GM12878 (cell line): ENCODE measurements around the gene P4HTM. TPM values are rescaled to one million over a fixed set of nuclear protein-coding genes. Genes with fewer than 3 reads are reported as not detected.
A peak's percentile ranks its signal among the peaks of the same experiment; 100 is the strongest.

Experiments used
- ATAC-seq: fragments of 200-7000 bp; cut with Tn5 transposase; 3 replicates; pipeline ENCODE4 v1.9.1; 2020; ENCODE audit warnings: mild to moderate bottlenecking, moderate library complexity
- BruUV-seq: library from RNA; stranded (reverse); fragments of 400-500 nt; replicated peaks from 2 replicates; lab custom pipeline; 2021; lab: Mats Ljungman, UMichigan
- CTCF ChIA-PET: fragments of 300-600 bp; sonication (Branson Sonifier 250); formaldehyde crosslinking; extraction: SDS; loops from one replicate; lab custom pipeline; 2021; ENCODE audit warnings: inconsistent platforms; lab: Yijun Ruan, JAX
- POLR2A ChIA-PET: fragments of 350-600 bp; formaldehyde crosslinking; extraction: SDS; loops from one replicate; lab custom pipeline; 2021; ENCODE audit warnings: inconsistent platforms; lab: Charles Lee
- RAD21 ChIA-PET: fragments of 300-600 bp; sonication (Branson Sonifier 250); formaldehyde crosslinking; loops from one replicate; lab custom pipeline; 2023; ENCODE audit warnings: antibody characterized with exemption; ENCODE audit not compliant: unreplicated experiment; lab: Charles Lee
- SMC1A ChIA-PET: fragments of 300-600 bp; sonication (Branson Sonifier 250); formaldehyde crosslinking; loops from one replicate; lab custom pipeline; 2023; ENCODE audit not compliant: unreplicated experiment, uncharacterized antibody; lab: Charles Lee
- DNase-seq: peaks from one replicate; pipeline ENCODE4 v3.0.0-alpha.2; 2011; ENCODE audit warnings: low read depth, low spot score
- FAIRE-seq: peaks from 3 replicates; lab custom pipeline; 2011; peaks lifted over from hg19 to GRCh38; lab: Jason Lieb, UNC
- H2AFZ ChIP-seq: 2 replicates; pipeline ENCODE4 v1.6.0; 2011; ENCODE audit warnings: low read depth, low read length, control low read depth; ENCODE audit not compliant: control insufficient read depth
- H3K27ac ChIP-seq: 2 replicates; pipeline ENCODE4 v1.5.1; 2011; ENCODE audit warnings: control low read depth; ENCODE audit not compliant: control insufficient read depth, insufficient read depth
- H3K27me3 ChIP-seq, 2 experiments: replicated peaks in 1 of 2; 2 replicates each; pipeline versions ENCODE4 v1.6.0 to v1.6.1; 2011; ENCODE audit warnings: low read length in 1 of 2; ENCODE audit not compliant: control insufficient read depth in 2 of 2, insufficient read depth in 2 of 2
- H3K36me3 ChIP-seq, 2 experiments: 2 replicates each; pipeline ENCODE4 v1.5.1; 2011; ENCODE audit warnings: low read length in 1 of 2; ENCODE audit not compliant: control insufficient read depth in 2 of 2, insufficient read depth in 2 of 2
- H3K4me1 ChIP-seq: 2 replicates; pipeline ENCODE4 v1.6.1; 2011; ENCODE audit warnings: mild to moderate bottlenecking, low read length, moderate library complexity, mixed read lengths; ENCODE audit not compliant: control insufficient read depth, insufficient read depth
- H3K4me2 ChIP-seq: 2 replicates; pipeline ENCODE4 v1.6.0; 2011; ENCODE audit warnings: control low read depth; ENCODE audit not compliant: control insufficient read depth, insufficient read depth
- H3K4me3 ChIP-seq: fragments of 200-600 bp; sonication (generic); 2 replicates; pipeline ENCODE4 v1.5.1; 2016
- H3K79me2 ChIP-seq: 2 replicates; pipeline ENCODE4 v1.6.0; 2011; ENCODE audit warnings: low read length; ENCODE audit not compliant: control insufficient read depth, insufficient read depth
- H3K9ac ChIP-seq: 2 replicates; pipeline ENCODE4 v1.8.0; 2011; ENCODE audit warnings: low read length, control low read depth, mixed read lengths; ENCODE audit not compliant: control insufficient read depth, insufficient read depth
- H3K9me3 ChIP-seq: replicated peaks from 3 replicates; pipeline ENCODE4 v1.5.1; 2011; ENCODE audit warnings: mild to moderate bottlenecking, low read length; ENCODE audit not compliant: control insufficient read depth, insufficient read depth
- H4K20me1 ChIP-seq: 2 replicates; pipeline ENCODE4 v1.6.0; 2011; ENCODE audit not compliant: control insufficient read depth, insufficient read depth
- BHLHE40 ChIP-seq, 2 experiments: fragments of 450-650 bp in 1 of 2; IDR thresholded peaks; 2 replicates each; pipeline ENCODE4 v1.6.1; 2011 to 2017; ENCODE audit warnings: low read depth in 2 of 2, borderline replicate concordance in 1 of 2, improper control_type of control experiment in 1 of 2, low read length in 1 of 2, mild to moderate bottlenecking in 1 of 2
- MEF2B ChIP-seq: fragments of 450-650 bp; IDR thresholded peaks from 2 replicates; pipeline ENCODE4 v1.6.1; 2018; ENCODE audit warnings: mild to moderate bottlenecking, moderate library complexity; ENCODE audit not compliant: partially characterized antibody, poor library complexity, severe bottlenecking
- MTA2 ChIP-seq: fragments of 450-650 bp; IDR thresholded peaks from 2 replicates; pipeline ENCODE4 v1.6.1; 2016; ENCODE audit warnings: low read depth, mild to moderate bottlenecking, moderate library complexity
- RBBP5 ChIP-seq: fragments of 200-600 bp; sonication (generic); conservative IDR thresholded peaks from 2 replicates; pipeline ENCODE4 v1.6.1; 2016
- RELB ChIP-seq: fragments of 450-650 bp; IDR thresholded peaks from 2 replicates; pipeline ENCODE4 v1.6.1; 2017; ENCODE audit warnings: low read depth, mild to moderate bottlenecking, moderate library complexity
- RUNX3 ChIP-seq: IDR thresholded peaks from 2 replicates; pipeline ENCODE4 v1.6.1; 2012; ENCODE audit warnings: low read length, inconsistent platforms
- SMAD1 ChIP-seq: fragments of 450-650 bp; IDR thresholded peaks from 2 replicates; pipeline ENCODE4 v1.6.1; 2018; ENCODE audit warnings: mild to moderate bottlenecking, low read depth; ENCODE audit not compliant: partially characterized antibody
- WGBS: methylation state at CpG from one replicate; pipeline ENCODE4 v1.1.6; 2016; ENCODE audit warnings: low lambda C conversion rate; ENCODE audit not compliant: insufficient replicate concordance, insufficient coverage; ENCODE audit errors: missing lambda C conversion rate; 5-methylcytosine and 5-hydroxymethylcytosine counted together
- in situ Hi-C: fragments of 300-500 bp; cut with MboI; formaldehyde crosslinking; loops from 9 replicates; pipeline ENCODE4 v1.14.3; 2018; ENCODE audit warnings: mixed read lengths
- intact Hi-C: fragments of 100-400 bp; cut with micrococcal nuclease; formaldehyde crosslinking; loops from one replicate; pipeline ENCODE4 v1.14.2; 2022; ENCODE audit not compliant: unreplicated experiment
- polyA plus RNA-seq, 11 experiments: library from polyadenylated mRNA; depleted of rRNA in 4 of 11; unstranded in 6 of 11; stranded (reverse) in 5 of 11; fragments of >200 nt; fragmentation: Nextera tagmentation in 4 of 11; fragmentation: Illumina TruSeq in 1 of 11; extraction: Ambion mirVana in 4 of 11; extraction: Trizol in 1 of 11; gene quantifications; 1 replicate in 1 of 11; 2 replicates in 10 of 11; pipeline versions ENCODE4 v1.2.1 to v1.2.3, GENCODE V29; 2011 to 2016; ENCODE audit warnings: inconsistent platforms in 2 of 11, missing spikeins in 2 of 11, low read depth in 1 of 11
- total RNA-seq, 4 experiments: library from RNA; depleted of rRNA in 3 of 4; stranded (reverse); fragments of >200 nt in 3 of 4; fragmentation: Illumina TruSeq in 1 of 4; extraction: Trizol in 1 of 4; gene quantifications; 2 replicates each; pipeline versions ENCODE4 v1.2.1 to v1.2.3, GENCODE V29; 2013 to 2021

The P4HTM gene
- total and polyA plus RNA-seq, 10 of the 15 experiments (the other 5 are each of a cell fraction or from before 2014, with no cell fraction given): 0.76 to 28.8 (median 22.9) TPM

GRCh38 chr3:48985831-48986376, 4.1 kb upstream of the P4HTM start:
- in situ Hi-C loops (no loop called here), intact Hi-C loops (loop anchor here (2.0 to 5.0 kb wide), 2 partner anchors 106 to 173 kb away; partner anchors contain the start of gene QRICH1)
- ChIA-PET POLR2A (interaction anchor here (0.6 kb wide), 1 partner anchor 30 kb away, joined by 3 read pairs; no protein-coding TSS in a partner anchor), RAD21 (no interaction called here), CTCF (interaction anchor here (0.9 to 1.7 kb wide), 5 partner anchors 11 to 249 kb away, joined by 3 to 6 read pairs (median 3); no protein-coding TSS in a partner anchor), SMC1A (interaction anchor here (0.6 to 0.7 kb wide), 2 partner anchors 219 to 266 kb away, joined by 3 read pairs; no protein-coding TSS in a partner anchor)
- DNase-seq: no peak
- no peaks in the 10 kb centered on the region for H3K27me3 ChIP-seq
- FAIRE-seq: no peak
- no peak overlapping the region for H2AFZ ChIP-seq
- H4K20me1 ChIP-seq: no peaks in the 10 kb centered on the region
- H3K27ac ChIP-seq: no peak overlapping the region
- H3K4me3 ChIP-seq: no peak overlapping the region
- no peak for ATAC-seq
- 93% methylated on average over 7 of the region's 7 CpGs for WGBS
- no peak overlapping the region for H3K4me2 ChIP-seq
- peaks cover 20% of the 10 kb centered on the region for H3K79me2 ChIP-seq
- peaks cover 7 to 18% of the 10 kb centered on the region in 2 experiments for H3K36me3 ChIP-seq
- no TSS peak for BruUV-seq
- no peak for TF ChIP-seq SMAD1
- no peak overlapping the region for H3K9ac ChIP-seq
- H3K9me3 ChIP-seq: no peaks in the 10 kb centered on the region
- H3K4me1 ChIP-seq: peaks cover 9% of the 10 kb centered on the region

- DNase-seq (no peak), FAIRE-seq (no peak)
- Histone ChIP-seq H4K20me1 (no peaks in the 10 kb centered on the region), H3K4me2 (peak overlapping the region; percentile 74)
- in situ Hi-C loops: no loop called here
- BruUV-seq: TSS peak; percentile 81
- ChIA-PET POLR2A (interaction anchor here (0.6 to 6.6 kb wide), 12 partner anchors 19 to 379 kb away, joined by 3 to 67 read pairs (median 4); partner anchors contain the start of genes IMPDH2, NDUFAF3, QRICH1 and USP19), RAD21 (interaction anchor here (0.6 to 3.8 kb wide), 15 partner anchors 14 to 460 kb away, joined by 3 to 44 read pairs (median 4); partner anchors contain the start of genes IMPDH2, QRICH1 and WDR6)
- TF ChIP-seq RUNX3 (no peak; the same call in 1 of the 2 replicates), RELB (peak; percentile 70; the same call in 1 of the 2 replicates), BHLHE40 (IDR thresholded peaks at IDR 0.05; ENCODE audit: borderline replicate concordance in 1 of 2, low read depth in 2 of 2, low read length in 1 of 2) (0 out of 4 replicates have a peak, but pooled peaks of 1 of the 2 experiments have one; percentile 11), RBBP5 (no peak), MTA2 (0 out of 2 replicates have a peak, but pooled peaks have one; percentile 43), MEF2B (peak; percentile 26)
- TF ChIP-seq, all 136 proteins: peak for 4
- Histone ChIP-seq H2AFZ (peak overlapping the region; percentile 96), H3K4me1 (peaks cover 19% of the 10 kb centered on the region), H3K4me3 (peak overlapping the region; percentile 93), H3K9me3 (no peaks in the 10 kb centered on the region), H3K9ac (peak overlapping the region; percentile 87), H3K79me2 (peaks cover 28% of the 10 kb centered on the region), H3K27me3 (no peaks in the 10 kb centered on the region), H3K36me3 (peaks cover 2 to 3% of the 10 kb centered on the region in 2 experiments; a peak in 3 of 4 replicates), H3K27ac (peak overlapping the region; percentile 79)
- ATAC-seq: peak; percentile 3
- ChIA-PET CTCF (interaction anchor here (0.5 to 5.8 kb wide), 21 partner anchors 7 to 539 kb away, joined by 3 to 123 read pairs (median 9); partner anchors contain the start of genes DALRD3, IMPDH2, NDUFAF3 and QRICH1), SMC1A (interaction anchor here (0.6 to 6.1 kb wide), 11 partner anchors 19 to 460 kb away, joined by 3 to 57 read pairs (median 5); partner anchors contain the start of genes IMPDH2, NDUFAF3, QRICH1 and USP19)
- WGBS: 2% methylated on average over 21 of the region's 21 CpGs
- intact Hi-C loops: loop anchor here (2.0 to 5.0 kb wide), 2 partner anchors 26 to 103 kb away; partner anchors contain the start of gene QRICH1
These were observed 780 bp upstream of the P4HTM start for GRCh38 chr3:48989126-48989795.
